ENCODE data around the gene PIK3R3.

The PIK3R3 gene

GRCh38 chr1:46036894-46037839 is 95.3 kb downstream of the PIK3R3 start:
- DNase-seq = peak; percentile 79
- no peaks in the 10 kb centered on the region for H3K9me3 ChIP-seq (ENCODE audit: control insufficient read depth, low read length)
- H4K91ac ChIP-seq (ENCODE audit: low read length) = no peak overlapping the region
- no peak overlapping the region for H2BK12ac ChIP-seq (ENCODE audit: low read length in 2 of 2)
- H3K23ac ChIP-seq (ENCODE audit: low read length in 2 of 2) = no peak overlapping the region
- no peak overlapping the region for H3K4me2 ChIP-seq (ENCODE audit: low read length, poor library complexity, severe bottlenecking)
- no peak overlapping the region for H2BK120ac ChIP-seq (ENCODE audit: low read depth, low read length)
- WGBS = 43% methylated on average over 11 of the region's 11 CpGs
- no peak overlapping the region for H2BK15ac ChIP-seq (ENCODE audit: low read depth, poor library complexity, severe bottlenecking)
- no peak overlapping the region for H3K4ac ChIP-seq (ENCODE audit: low read depth in 1 of 2, low read length in 2 of 2)
- no peak overlapping the region for H3K4me3 ChIP-seq (ENCODE audit: insufficient read depth in 1 of 2, low read depth in 1 of 2, low read length in 2 of 2)
- no peak overlapping the region for H2AK5ac ChIP-seq (ENCODE audit: low read length, severe bottlenecking)
- H3K9ac ChIP-seq (ENCODE audit: low read length) = no peak overlapping the region
- no peak overlapping the region for H2AFZ ChIP-seq (ENCODE audit: low read depth, low read length)
- H3K14ac ChIP-seq (ENCODE audit: low read length in 2 of 2) = no peak overlapping the region
- H3K27ac ChIP-seq (ENCODE audit: low read length, poor library complexity, severe bottlenecking) = no peak overlapping the region
- no peaks in the 10 kb centered on the region for H3K27me3 ChIP-seq (ENCODE audit: control insufficient read depth in 1 of 2, insufficient read depth in 1 of 2, low read length in 2 of 2)
- no peak overlapping the region for H3K18ac ChIP-seq (ENCODE audit: low read depth in 1 of 2, low read length in 2 of 2)
- H3K79me1 ChIP-seq (replicated peaks; ENCODE audit: low read length, poor library complexity, severe bottlenecking) = peaks cover 8% of the 10 kb centered on the region
- peaks cover 15% of the 10 kb centered on the region for H3K4me1 ChIP-seq (ENCODE audit: control insufficient read depth, insufficient read depth, low read depth, low read length)
- no peak overlapping the region for H2BK5ac ChIP-seq (ENCODE audit: low read depth, low read length, poor library complexity, severe bottlenecking)
- peaks cover 9 to 49% of the 10 kb centered on the region in 2 experiments for H3K36me3 ChIP-seq (ENCODE audit: control insufficient read depth in 1 of 2, insufficient read depth in 2 of 2, low read depth in 1 of 2, low read length in 2 of 2)
- no peak overlapping the region for H4K8ac ChIP-seq (ENCODE audit: low read length)

DNA sequence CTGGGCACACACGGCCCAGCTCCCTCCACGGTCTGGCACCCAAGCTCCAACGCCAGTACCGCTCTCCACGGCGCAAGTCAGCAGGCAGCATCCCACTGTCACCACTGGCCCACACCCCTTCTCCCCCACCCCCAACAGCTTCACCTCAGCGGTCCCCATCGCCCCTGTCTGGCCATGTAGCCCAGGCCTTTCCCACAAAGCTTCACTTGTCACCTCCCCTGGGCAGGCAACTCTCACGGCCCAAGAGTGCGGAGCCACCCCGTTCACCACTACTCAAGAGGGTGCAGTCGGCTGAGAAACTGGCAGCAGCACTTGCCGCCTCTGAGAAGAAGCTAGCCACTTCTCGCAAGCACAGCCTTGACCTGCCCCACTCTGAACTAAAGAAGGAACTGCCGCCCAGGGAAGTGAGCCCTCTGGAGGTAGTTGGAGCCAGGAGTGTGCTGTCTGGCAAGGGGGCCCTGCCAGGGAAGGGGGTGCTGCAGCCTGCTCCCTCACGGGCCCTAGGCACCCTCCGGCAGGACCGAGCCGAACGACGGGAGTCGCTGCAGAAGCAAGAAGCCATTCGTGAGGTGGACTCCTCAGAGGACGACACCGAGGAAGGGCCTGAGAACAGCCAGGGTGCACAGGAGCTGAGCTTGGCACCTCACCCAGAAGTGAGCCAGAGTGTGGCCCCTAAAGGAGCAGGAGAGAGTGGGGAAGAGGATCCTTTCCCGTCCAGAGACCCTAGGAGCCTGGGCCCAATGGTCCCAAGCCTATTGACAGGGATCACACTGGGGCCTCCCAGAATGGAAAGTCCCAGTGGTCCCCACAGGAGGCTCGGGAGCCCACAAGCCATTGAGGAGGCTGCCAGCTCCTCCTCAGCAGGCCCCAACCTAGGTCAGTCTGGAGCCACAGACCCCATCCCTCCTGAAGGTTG is 97.6 kb downstream of the PIK3R3 start:
- Histone ChIP-seq H2BK12ac (ENCODE audit: low read length in 2 of 2) (no peak overlapping the region), H2AK5ac (ENCODE audit: low read length, severe bottlenecking) (no peak overlapping the region), H3K9ac (ENCODE audit: low read length) (no peak overlapping the region), H4K91ac (ENCODE audit: low read length) (no peak overlapping the region), H3K4ac (ENCODE audit: low read depth in 1 of 2, low read length in 2 of 2) (no peak overlapping the region), H2BK120ac (ENCODE audit: low read depth, low read length) (no peak overlapping the region), H3K4me2 (ENCODE audit: low read length, poor library complexity, severe bottlenecking) (no peak overlapping the region), H3K36me3 (ENCODE audit: control insufficient read depth in 1 of 2, insufficient read depth in 2 of 2, low read depth in 1 of 2, low read length in 2 of 2) (peaks cover 32 to 60% of the 10 kb centered on the region in 2 experiments), H3K4me3 (ENCODE audit: insufficient read depth in 1 of 2, low read depth in 1 of 2, low read length in 2 of 2) (no peak overlapping the region), H2BK15ac (ENCODE audit: low read depth, poor library complexity, severe bottlenecking) (peak overlapping the region; percentile 27), H3K23ac (ENCODE audit: low read length in 2 of 2) (no peak overlapping the region), H3K14ac (ENCODE audit: low read length in 2 of 2) (no peak overlapping the region), H2BK5ac (ENCODE audit: low read depth, low read length, poor library complexity, severe bottlenecking) (no peak overlapping the region), H4K8ac (ENCODE audit: low read length) (no peak overlapping the region), H3K27ac (ENCODE audit: low read length, poor library complexity, severe bottlenecking) (no peak overlapping the region), H3K79me1 (replicated peaks; ENCODE audit: low read length, poor library complexity, severe bottlenecking) (peaks cover 4% of the 10 kb centered on the region), H3K9me3 (ENCODE audit: control insufficient read depth, low read length) (no peaks in the 10 kb centered on the region), H3K18ac (ENCODE audit: low read depth in 1 of 2, low read length in 2 of 2) (no peak overlapping the region), H2AFZ (ENCODE audit: low read depth, low read length) (no peak overlapping the region), H3K4me1 (ENCODE audit: control insufficient read depth, insufficient read depth, low read depth, low read length) (peaks cover 12% of the 10 kb centered on the region), H3K27me3 (ENCODE audit: control insufficient read depth in 1 of 2, insufficient read depth in 1 of 2, low read length in 2 of 2) (no peaks in the 10 kb centered on the region)
- DNase-seq = no peak
- WGBS = 95% methylated on average over 27 of the region's 27 CpGs

DNA sequence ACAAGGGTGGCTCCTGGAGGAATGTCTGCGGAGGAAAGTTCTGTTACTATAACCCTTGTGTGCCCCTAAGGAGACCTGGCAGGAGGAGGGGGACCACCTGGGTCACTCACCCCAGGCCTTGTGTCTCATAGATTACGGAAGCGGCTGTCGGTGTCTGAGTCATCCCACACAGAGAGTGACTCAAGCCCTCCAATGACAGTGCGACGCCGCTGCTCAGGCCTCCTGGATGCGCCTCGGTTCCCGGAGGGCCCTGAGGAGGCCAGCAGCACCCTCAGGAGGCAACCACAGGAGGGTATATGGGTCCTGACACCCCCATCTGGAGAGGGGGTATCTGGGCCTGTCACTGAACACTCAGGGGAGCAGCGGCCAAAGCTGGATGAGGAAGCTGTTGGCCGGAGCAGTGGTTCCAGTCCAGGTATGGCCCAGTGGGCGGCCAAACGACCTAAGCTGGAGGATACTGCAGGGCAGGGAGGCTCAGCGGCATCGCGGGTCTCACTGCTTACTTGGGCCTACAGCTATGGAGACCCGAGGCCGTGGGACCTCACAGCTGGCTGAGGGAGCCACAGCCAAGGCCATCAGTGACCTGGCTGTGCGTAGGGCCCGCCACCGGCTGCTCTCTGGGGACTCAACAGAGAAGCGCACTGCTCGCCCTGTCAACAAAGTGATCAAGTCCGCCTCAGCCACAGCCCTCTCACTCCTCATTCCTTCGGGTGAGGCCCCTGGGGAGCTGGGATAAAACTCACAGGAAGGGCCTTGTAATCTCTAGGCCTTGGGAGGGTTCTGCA is 101.4 kb downstream of the PIK3R3 start:
- Histone ChIP-seq H3K9me3 (ENCODE audit: control insufficient read depth, low read length) (no peaks in the 10 kb centered on the region), H2AK5ac (ENCODE audit: low read length, severe bottlenecking) (no peak overlapping the region), H3K4me1 (ENCODE audit: control insufficient read depth, insufficient read depth, low read depth, low read length) (peaks cover 8% of the 10 kb centered on the region), H4K91ac (ENCODE audit: low read length) (no peak overlapping the region), H3K36me3 (ENCODE audit: control insufficient read depth in 1 of 2, insufficient read depth in 2 of 2, low read depth in 1 of 2, low read length in 2 of 2) (peaks cover 66 to 67% of the 10 kb centered on the region in 2 experiments), H3K4ac (ENCODE audit: low read depth in 1 of 2, low read length in 2 of 2) (no peak overlapping the region), H3K23ac (ENCODE audit: low read length in 2 of 2) (no peak overlapping the region), H2BK5ac (ENCODE audit: low read depth, low read length, poor library complexity, severe bottlenecking) (no peak overlapping the region), H2BK15ac (ENCODE audit: low read depth, poor library complexity, severe bottlenecking) (no peak overlapping the region), H3K14ac (ENCODE audit: low read length in 2 of 2) (no peak overlapping the region), H3K9ac (ENCODE audit: low read length) (no peak overlapping the region), H3K79me1 (replicated peaks; ENCODE audit: low read length, poor library complexity, severe bottlenecking) (peaks cover 4% of the 10 kb centered on the region), H3K27ac (ENCODE audit: low read length, poor library complexity, severe bottlenecking) (no peak overlapping the region), H3K27me3 (ENCODE audit: control insufficient read depth in 1 of 2, insufficient read depth in 1 of 2, low read length in 2 of 2) (no peaks in the 10 kb centered on the region), H3K4me3 (ENCODE audit: insufficient read depth in 1 of 2, low read depth in 1 of 2, low read length in 2 of 2) (no peak overlapping the region), H3K4me2 (ENCODE audit: low read length, poor library complexity, severe bottlenecking) (no peak overlapping the region), H2BK120ac (ENCODE audit: low read depth, low read length) (no peak overlapping the region), H2AFZ (ENCODE audit: low read depth, low read length) (no peak overlapping the region), H3K18ac (ENCODE audit: low read depth in 1 of 2, low read length in 2 of 2) (no peak overlapping the region), H2BK12ac (ENCODE audit: low read length in 2 of 2) (no peak overlapping the region), H4K8ac (ENCODE audit: low read length) (no peak overlapping the region)
- WGBS = 98% methylated on average over 26 of the region's 26 CpGs
- no peak for DNase-seq

Data from mesenchymal stem cell (in vitro differentiated cells and primary cell).